ENCODE data around the gene VDAC1. TPM values are rescaled to one million over a fixed set of nuclear protein-coding genes. Genes with fewer than 3 reads are reported as not detected.

VDAC1 gene
- total RNA-seq, 1 experiment from 2014 or later, result 317 TPM

- POLR2A ChIA-PET, result no interaction called here
- H3K27me3 Mint-ChIP-seq (ENCODE audit: insufficient read depth, unreplicated experiment), result no peaks in the 10 kb centered on the region
- CTCF ChIA-PET, result no interaction called here
These were observed 74.0 kb downstream of the VDAC1 start for GRCh38 chr5:133930813-133931090.

GRCh38 chr5:133930061-133930812 is 74.5 kb downstream of the VDAC1 start:
- Mint-ChIP-seq H3K9me3 (ENCODE audit: unreplicated experiment) (no peaks in the 10 kb centered on the region), H3K27me3 (ENCODE audit: insufficient read depth, unreplicated experiment) (no peaks in the 10 kb centered on the region), H3K4me3 (ENCODE audit: unreplicated experiment) (no peak overlapping the region), H3K4me1 (ENCODE audit: low read depth, unreplicated experiment) (peaks cover 10% of the 10 kb centered on the region), H3K36me3 (ENCODE audit: insufficient read depth, unreplicated experiment) (no peaks in the 10 kb centered on the region), H3K27ac (ENCODE audit: unreplicated experiment) (no peak overlapping the region)
- Histone ChIP-seq H3K36me3 (ENCODE audit: control insufficient read depth, insufficient read depth, low read length) (no peaks in the 10 kb centered on the region; the same call in 1 of the 2 replicates), H3K9me3 (no peaks in the 10 kb centered on the region), H3K4me3 (ENCODE audit: low read depth, low read length) (no peak overlapping the region), H3K4me1 (peaks cover 29% of the 10 kb centered on the region), H3K27me3 (replicated peaks; ENCODE audit: control insufficient read depth, insufficient read depth, low read length) (no peaks in the 10 kb centered on the region)
- no peak for TF ChIP-seq CTCF (IDR thresholded peaks at IDR 0.05; ENCODE audit: insufficient read depth in 1 of 2, low read depth in 1 of 2, low read length in 1 of 2, severe bottlenecking in 1 of 2, unreplicated experiment in 1 of 2)
- intact Hi-C loops (cut with micrococcal nuclease; ENCODE audit: unreplicated experiment), result no loop called here
- ChIA-PET CTCF (no interaction called here), POLR2A (no interaction called here)
- BruUV-seq (replicated peaks), result no TSS peak
- DNase-seq, result no peak

More at GRCh38 chr5:133930813-133931090, 74.0 kb downstream of the VDAC1 start:
- peaks cover 10% of the 10 kb centered on the region for H3K4me1 Mint-ChIP-seq (ENCODE audit: low read depth, unreplicated experiment)
- H3K4me3 Mint-ChIP-seq (ENCODE audit: unreplicated experiment), result no peak overlapping the region
- TF ChIP-seq CTCF (IDR thresholded peaks at IDR 0.05; ENCODE audit: insufficient read depth in 1 of 2, low read depth in 1 of 2, low read length in 1 of 2, severe bottlenecking in 1 of 2, unreplicated experiment in 1 of 2), result no peak
- H3K4me1 ChIP-seq, result peaks cover 24% of the 10 kb centered on the region
- no peaks in the 10 kb centered on the region for H3K27me3 ChIP-seq (replicated peaks; ENCODE audit: control insufficient read depth, insufficient read depth, low read length)
- no TSS peak for BruUV-seq (replicated peaks)
- no peak overlapping the region for H3K27ac Mint-ChIP-seq (ENCODE audit: unreplicated experiment)
- H3K9me3 Mint-ChIP-seq (ENCODE audit: unreplicated experiment), result peaks cover under 1% of the 10 kb centered on the region
- no peak overlapping the region for H3K4me3 ChIP-seq (ENCODE audit: low read depth, low read length)
- H3K36me3 Mint-ChIP-seq (ENCODE audit: insufficient read depth, unreplicated experiment), result no peaks in the 10 kb centered on the region
- no peaks in the 10 kb centered on the region; the same call in 1 of the 2 replicates for H3K36me3 ChIP-seq (ENCODE audit: control insufficient read depth, insufficient read depth, low read length)
- intact Hi-C loops (cut with micrococcal nuclease; ENCODE audit: unreplicated experiment), result no loop called here
- no peaks in the 10 kb centered on the region for H3K9me3 ChIP-seq
- DNase-seq, result no peak

- intact Hi-C loops (cut with micrococcal nuclease; ENCODE audit: unreplicated experiment), result no loop called here
- TF ChIP-seq CTCF (IDR thresholded peaks at IDR 0.05; ENCODE audit: insufficient read depth in 1 of 2, low read depth in 1 of 2, low read length in 1 of 2, severe bottlenecking in 1 of 2, unreplicated experiment in 1 of 2), result no peak
- H3K9me3 Mint-ChIP-seq (ENCODE audit: unreplicated experiment), result no peaks in the 10 kb centered on the region
- no peak for DNase-seq
- Histone ChIP-seq H3K36me3 (ENCODE audit: control insufficient read depth, insufficient read depth, low read length) (no peaks in the 10 kb centered on the region; the same call in 1 of the 2 replicates), H3K9me3 (no peaks in the 10 kb centered on the region), H3K4me3 (ENCODE audit: low read depth, low read length) (no peak overlapping the region), H3K27me3 (replicated peaks; ENCODE audit: control insufficient read depth, insufficient read depth, low read length) (no peaks in the 10 kb centered on the region), H3K4me1 (peaks cover 29% of the 10 kb centered on the region)
- ChIA-PET POLR2A (no interaction called here), CTCF (interaction anchor here (0.8 kb wide), 1 partner anchor 505 kb away, joined by 3 read pairs; no protein-coding TSS in a partner anchor)
- H3K27ac Mint-ChIP-seq (ENCODE audit: unreplicated experiment), result no peak overlapping the region
- peaks cover 10% of the 10 kb centered on the region for H3K4me1 Mint-ChIP-seq (ENCODE audit: low read depth, unreplicated experiment)
- H3K4me3 Mint-ChIP-seq (ENCODE audit: unreplicated experiment), result no peak overlapping the region
- H3K27me3 Mint-ChIP-seq (ENCODE audit: insufficient read depth, unreplicated experiment), result peaks cover under 1% of the 10 kb centered on the region
- H3K36me3 Mint-ChIP-seq (ENCODE audit: insufficient read depth, unreplicated experiment), result no peaks in the 10 kb centered on the region
- BruUV-seq (replicated peaks), result no TSS peak
These were observed 76.0 kb downstream of the VDAC1 start for GRCh38 chr5:133928587-133929393.

All from Caco-2 (cell line).